Right renal cortex interstitium (tissue), 3 donors: ENCODE results near the gene NTMT1. TPM values are rescaled to one million over a fixed set of nuclear protein-coding genes. Genes with fewer than 3 reads are reported as not detected.
A peak's percentile ranks its signal among the peaks of the same experiment; 100 is the strongest.
"Not testable (repeated sequence)": the region's sequence is repeated elsewhere in the genome, so short reads cannot be mapped to it uniquely, and the experiment has no call there.

ENCODE experiments used
- DNase-seq, 3 donors: peaks; one replicate each; pipeline ENCODE4 v3.0.0-alpha.2; 2013; ENCODE audit warnings: low read depth in 3 of 3, low spot score in 2 of 3
- polyA plus RNA-seq, 3 donors: library from polyadenylated mRNA; unstranded; fragments of 120-200 nt; gene quantifications; one replicate each; pipeline ENCODE4 v1.2.1, GENCODE V29; 2013; ENCODE audit not compliant: insufficient read length in 3 of 3

The NTMT1 gene
- polyA plus RNA-seq, 3 donors = 32.0 to 35.3 (median 32.5) TPM

GRCh38 chr9:129635099-129636065, 9.4 kb downstream of the NTMT1 start:
- DNase-seq = no peak

GRCh38 chr9:129636343-129636742, 10.4 kb downstream of the NTMT1 start:
- DNase-seq = not testable (repeated sequence)

GRCh38 chr9:129637102-129637501, 11.1 kb downstream of the NTMT1 start:
- no peak for DNase-seq

GRCh38 chr9:129637673-129638439, 11.9 kb downstream of the NTMT1 start:
- no peak for DNase-seq

GRCh38 chr9:129639034-129639630, 13.2 kb downstream of the NTMT1 start:
- no peak for DNase-seq

- no peak for DNase-seq
These were observed 13.8 kb downstream of the NTMT1 start for GRCh38 chr9:129639756-129640085.

- no peak for DNase-seq
These were observed 14.3 kb downstream of the NTMT1 start for GRCh38 chr9:129640086-129640870.

- DNase-seq = no peak
These were observed 15.1 kb downstream of the NTMT1 start for GRCh38 chr9:129640871-129641749.

- peak; percentile 90 to 96 (median 94) for DNase-seq
These were observed 16.0 kb downstream of the NTMT1 start, which contains the start of gene ASB6 for GRCh38 chr9:129641750-129642585. TSS of gene ASB6 (minus strand) at chr9:129642151. CDS start at chr9:129641999, 152 bp downstream.

GRCh38 chr9:129643706-129644105, 17.7 kb downstream of the NTMT1 start:
- no peak for DNase-seq

GRCh38 chr9:129644365-129644764, 18.4 kb downstream of the NTMT1 start:
- no peak for DNase-seq

GRCh38 chr9:129644902-129645301, 18.9 kb downstream of the NTMT1 start:
- DNase-seq = no peak

- no peak for DNase-seq
These were observed 20.3 kb downstream of the NTMT1 start for GRCh38 chr9:129646252-129646651.

- no peak for DNase-seq
These were observed 20.7 kb downstream of the NTMT1 start for GRCh38 chr9:129646654-129647053.

GRCh38 chr9:129647635-129648034, 21.7 kb downstream of the NTMT1 start:
- DNase-seq = no peak

GRCh38 chr9:129648092-129648763, 22.3 kb downstream of the NTMT1 start:
- no peak for DNase-seq

GRCh38 chr9:129648764-129649115, 22.8 kb downstream of the NTMT1 start:
- no peak for DNase-seq
